Sigmoid colon (tissue), 7 donors: ENCODE data around the gene PAPOLA. TPM values are rescaled to one million over a fixed set of nuclear protein-coding genes. Genes with fewer than 3 reads are reported as not detected.
A peak's percentile ranks its signal among the peaks of the same experiment; 100 is the strongest.

ENCODE experiments used
- DNase-seq: peaks from one replicate; pipeline ENCODE4 v3.0.0-alpha.2; 2019
- H3K27ac ChIP-seq, 4 donors: fragments of 200-600 bp; sonication (generic); one replicate each; pipeline ENCODE4 v1.5.1; 2016 to 2019; ENCODE audit warnings: mild to moderate bottlenecking in 1 of 4
- H3K27me3 ChIP-seq, 3 donors: fragments of 200-600 bp; sonication (generic); one replicate each; pipeline ENCODE4 v1.5.1; 2019; ENCODE audit warnings: mild to moderate bottlenecking in 1 of 3
- H3K36me3 ChIP-seq, 4 donors: fragments of 200-600 bp; sonication (generic); one replicate each; pipeline ENCODE4 v1.5.1; 2016 to 2019
- H3K4me1 ChIP-seq, 4 donors: fragments of 200-600 bp; sonication (generic); one replicate each; pipeline ENCODE4 v1.5.1; 2017 to 2019
- H3K4me3 ChIP-seq, 4 donors: fragments of 200-600 bp; sonication (generic); one replicate each; pipeline ENCODE4 v1.5.1; 2017 to 2019; ENCODE audit warnings: mild to moderate bottlenecking in 2 of 4, moderate library complexity in 1 of 4
- H3K9me3 ChIP-seq, 4 donors: fragments of 200-600 bp in 3 of 4; sonication (generic) in 3 of 4; one replicate each; pipeline versions ENCODE4 v1.5.1 to v1.6.1; 2013 to 2019
- EP300 ChIP-seq, 4 donors: sonication (generic); formaldehyde crosslinking; IDR thresholded peaks; one replicate each; pipeline ENCODE4 v1.6.1; 2017; ENCODE audit warnings: antibody characterized with exemption in 4 of 4
- POLR2A ChIP-seq, 2 donors: fragments of 450-650 bp; IDR thresholded peaks; one replicate each; pipeline ENCODE4 v1.6.1; 2016; ENCODE audit warnings: antibody characterized with exemption in 2 of 2, mild to moderate bottlenecking in 2 of 2, moderate library complexity in 2 of 2
- POLR2AphosphoS5 ChIP-seq, 4 donors: sonication (generic); formaldehyde crosslinking; IDR thresholded peaks; one replicate each; pipeline ENCODE4 v1.6.1; 2017; ENCODE audit warnings: antibody characterized with exemption in 4 of 4
- WGBS, 2 donors: extraction: QIAGEN DNeasy Blood & Tissue Kit; methylation state at CpG; one replicate each; pipeline ENCODE4 v1.1.7; 2013; 5-methylcytosine and 5-hydroxymethylcytosine counted together
- intact Hi-C: fragments of 100-400 bp; cut with DNase I; formaldehyde crosslinking; loops from one replicate; pipeline ENCODE4 v1.15.1; 2023
- polyA plus RNA-seq, 3 donors: library from polyadenylated mRNA; stranded (reverse); fragments of 200-250 nt; gene quantifications; one replicate each; pipeline ENCODE4 v1.2.3, GENCODE V29; 2013
- total RNA-seq, 4 donors: library from RNA; depleted of rRNA; stranded (reverse); fragments of >200 nt; gene quantifications; one replicate each; pipeline ENCODE4 v1.1.0, GENCODE V29; 2016
- TF ChIP-seq, protein P1 (sequence below), 4 experiments: fragments of 450-650 bp in 3 of 4; fragments of 200-600 bp in 1 of 4; IDR thresholded peaks; one replicate each; pipeline ENCODE4 v1.5.1; 2016 to 2019; ENCODE audit warnings: antibody characterized with exemption in 4 of 4, mild to moderate bottlenecking in 3 of 4, moderate library complexity in 2 of 4
- donor health status: healthy with polysubstance abuse.
- donor health status: Bipolar disorder and iron deficiency.
- donor health status: healthy.

PAPOLA gene
- total and polyA plus RNA-seq, 7 donors = 67.9 to 154 (median 113) TPM

DNA sequence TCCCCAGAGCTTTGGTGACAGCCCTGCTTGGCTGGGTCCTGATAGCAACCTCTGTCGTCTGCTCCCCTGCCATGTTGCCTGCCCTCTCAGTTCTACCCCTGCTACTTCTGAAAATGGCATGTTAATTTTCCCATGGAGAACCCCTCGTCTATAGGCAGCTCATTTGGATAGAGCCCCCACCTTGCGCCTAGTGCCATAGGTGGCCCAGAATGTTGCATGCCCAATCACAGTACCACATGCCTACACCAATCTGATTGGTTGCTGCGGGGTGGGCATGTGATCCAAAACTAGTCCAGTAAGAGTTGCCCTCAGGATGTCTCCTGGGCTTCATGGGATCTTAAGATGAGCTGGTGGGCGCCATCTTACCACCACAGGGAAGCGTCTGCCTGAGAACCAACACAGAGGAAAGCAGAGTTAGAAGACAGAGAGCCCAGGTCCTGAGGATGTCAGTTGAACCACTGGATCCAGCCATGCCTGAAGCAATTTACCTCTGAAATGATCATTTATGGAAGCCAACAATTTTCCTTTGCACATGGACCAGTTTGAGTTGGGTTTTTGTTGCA lies 85.7 kb downstream of the PAPOLA start:
- intact Hi-C loops = no loop called here
- Histone ChIP-seq H3K27me3 (peaks cover 3 to 76% (median 21%) of the 10 kb centered on the region in 3 donors), H3K36me3 (no peaks in the 10 kb centered on the region), H3K9me3 (no peaks in the 10 kb centered on the region), H3K27ac (no peak overlapping the region), H3K4me1 (peaks cover 0 to 9% (median 6%) of the 10 kb centered on the region in 4 donors), H3K4me3 (no peak overlapping the region)
- WGBS, 2 donors = 92 to 94% methylated on average over 6 of the region's 6 CpGs
- peak; percentile 26 for DNase-seq
- TF ChIP-seq POLR2A (IDR thresholded peaks at IDR 0.05) = no peak
- TF ChIP-seq, protein P1, sequence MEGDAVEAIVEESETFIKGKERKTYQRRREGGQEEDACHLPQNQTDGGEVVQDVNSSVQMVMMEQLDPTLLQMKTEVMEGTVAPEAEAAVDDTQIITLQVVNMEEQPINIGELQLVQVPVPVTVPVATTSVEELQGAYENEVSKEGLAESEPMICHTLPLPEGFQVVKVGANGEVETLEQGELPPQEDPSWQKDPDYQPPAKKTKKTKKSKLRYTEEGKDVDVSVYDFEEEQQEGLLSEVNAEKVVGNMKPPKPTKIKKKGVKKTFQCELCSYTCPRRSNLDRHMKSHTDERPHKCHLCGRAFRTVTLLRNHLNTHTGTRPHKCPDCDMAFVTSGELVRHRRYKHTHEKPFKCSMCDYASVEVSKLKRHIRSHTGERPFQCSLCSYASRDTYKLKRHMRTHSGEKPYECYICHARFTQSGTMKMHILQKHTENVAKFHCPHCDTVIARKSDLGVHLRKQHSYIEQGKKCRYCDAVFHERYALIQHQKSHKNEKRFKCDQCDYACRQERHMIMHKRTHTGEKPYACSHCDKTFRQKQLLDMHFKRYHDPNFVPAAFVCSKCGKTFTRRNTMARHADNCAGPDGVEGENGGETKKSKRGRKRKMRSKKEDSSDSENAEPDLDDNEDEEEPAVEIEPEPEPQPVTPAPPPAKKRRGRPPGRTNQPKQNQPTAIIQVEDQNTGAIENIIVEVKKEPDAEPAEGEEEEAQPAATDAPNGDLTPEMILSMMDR (IDR thresholded peaks at IDR 0.05) = no peak
- TF ChIP-seq EP300 (IDR thresholded peaks at IDR 0.05) = no peak
- TF ChIP-seq POLR2AphosphoS5 (IDR thresholded peaks at IDR 0.05) = no peak

DNA sequence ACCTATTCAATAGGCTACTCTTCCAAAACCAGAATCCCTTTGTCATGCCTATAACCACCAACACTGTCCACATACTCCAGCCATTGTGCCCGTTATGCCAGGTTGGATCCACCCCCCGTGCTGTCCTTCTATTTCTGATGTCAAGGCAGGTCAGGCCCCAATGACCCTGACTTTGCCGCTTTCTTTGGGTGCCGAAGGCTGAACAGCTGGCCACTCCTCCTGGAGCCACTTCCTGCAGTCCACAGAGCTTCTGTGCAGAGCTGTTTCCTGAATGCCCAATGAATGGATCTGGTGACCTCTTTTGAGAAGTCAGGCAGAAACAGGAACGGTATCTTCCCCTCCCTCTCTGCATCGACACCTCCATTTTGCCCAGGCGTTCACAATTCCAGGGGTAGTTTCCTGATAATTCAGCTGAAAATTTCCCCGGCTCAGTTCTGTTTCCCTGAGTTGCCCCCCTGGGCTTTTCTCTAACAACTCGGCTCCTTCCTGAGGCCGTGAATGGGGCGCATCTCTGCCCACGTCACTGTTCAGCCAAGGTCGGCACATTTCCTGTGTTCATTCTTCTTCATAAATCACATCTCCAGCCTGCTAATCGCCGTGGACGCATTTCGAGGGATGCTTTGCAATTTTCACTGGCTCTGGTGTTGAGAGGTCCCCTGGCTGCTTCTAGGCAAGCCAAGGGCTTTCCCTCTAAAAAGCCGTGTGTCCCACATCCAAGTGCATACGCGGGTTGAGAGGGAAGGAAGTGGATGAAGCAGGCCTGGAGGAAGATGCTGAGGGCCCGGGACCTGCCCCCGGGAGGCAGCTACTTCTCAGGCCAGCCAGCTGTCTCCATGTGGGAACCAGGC lies 86.5 kb downstream of the PAPOLA start:
- no peak overlapping the region for H3K4me3 ChIP-seq
- intact Hi-C loops = no loop called here
- WGBS, 2 donors = 59 to 80% methylated on average over 22 of the region's 22 CpGs

DNA sequence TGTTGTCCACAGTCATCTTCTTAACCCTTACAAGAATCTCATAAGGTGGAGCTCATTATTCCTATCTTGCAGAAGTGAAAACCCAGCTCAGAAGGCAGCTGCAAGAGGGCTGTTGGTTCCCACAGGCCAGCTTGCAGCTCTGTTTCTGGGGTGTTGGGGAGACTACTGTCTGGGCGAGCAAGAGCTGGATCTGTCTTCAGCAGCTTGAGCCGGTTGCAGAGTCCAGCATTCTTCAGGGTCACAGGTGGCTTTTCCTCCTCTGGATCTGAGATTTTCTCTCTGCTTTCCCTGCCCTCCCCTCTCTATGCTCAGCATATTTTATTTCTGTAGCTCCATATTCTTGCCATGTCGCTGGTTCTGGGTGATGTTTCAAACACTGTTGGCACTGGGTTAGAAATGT lies 87.4 kb downstream of the PAPOLA start:
- DNase-seq = peak; percentile 30
- WGBS, 2 donors = 73 to 80% methylated on average over 3 of the region's 3 CpGs
- H3K4me1 ChIP-seq = peaks cover 0 to 10% (median 7%) of the 10 kb centered on the region in 4 donors
- H3K27me3 ChIP-seq = peaks cover 9 to 75% (median 29%) of the 10 kb centered on the region in 3 donors
- H3K36me3 ChIP-seq = no peaks in the 10 kb centered on the region
- H3K9me3 ChIP-seq = no peaks in the 10 kb centered on the region
- TF ChIP-seq POLR2A (IDR thresholded peaks at IDR 0.05) = no peak
- intact Hi-C loops = no loop called here
- H3K27ac ChIP-seq = no peak overlapping the region
- H3K4me3 ChIP-seq = no peak overlapping the region

More for the DNA sequence above, 86.5 kb downstream of the PAPOLA start:
- Histone ChIP-seq H3K36me3 (no peaks in the 10 kb centered on the region), H3K27ac (no peak overlapping the region), H3K4me1 (peaks cover 0 to 10% (median 7%) of the 10 kb centered on the region in 4 donors), H3K9me3 (no peaks in the 10 kb centered on the region), H3K27me3 (peaks cover 9 to 80% (median 28%) of the 10 kb centered on the region in 3 donors)
- peak; percentile 53 for DNase-seq
- TF ChIP-seq EP300 (IDR thresholded peaks at IDR 0.05) = no peak
- TF ChIP-seq POLR2A (IDR thresholded peaks at IDR 0.05) = no peak
- TF ChIP-seq POLR2AphosphoS5 (IDR thresholded peaks at IDR 0.05) = no peak
- TF ChIP-seq, protein P1 (IDR thresholded peaks at IDR 0.05) = no peak

DNA sequence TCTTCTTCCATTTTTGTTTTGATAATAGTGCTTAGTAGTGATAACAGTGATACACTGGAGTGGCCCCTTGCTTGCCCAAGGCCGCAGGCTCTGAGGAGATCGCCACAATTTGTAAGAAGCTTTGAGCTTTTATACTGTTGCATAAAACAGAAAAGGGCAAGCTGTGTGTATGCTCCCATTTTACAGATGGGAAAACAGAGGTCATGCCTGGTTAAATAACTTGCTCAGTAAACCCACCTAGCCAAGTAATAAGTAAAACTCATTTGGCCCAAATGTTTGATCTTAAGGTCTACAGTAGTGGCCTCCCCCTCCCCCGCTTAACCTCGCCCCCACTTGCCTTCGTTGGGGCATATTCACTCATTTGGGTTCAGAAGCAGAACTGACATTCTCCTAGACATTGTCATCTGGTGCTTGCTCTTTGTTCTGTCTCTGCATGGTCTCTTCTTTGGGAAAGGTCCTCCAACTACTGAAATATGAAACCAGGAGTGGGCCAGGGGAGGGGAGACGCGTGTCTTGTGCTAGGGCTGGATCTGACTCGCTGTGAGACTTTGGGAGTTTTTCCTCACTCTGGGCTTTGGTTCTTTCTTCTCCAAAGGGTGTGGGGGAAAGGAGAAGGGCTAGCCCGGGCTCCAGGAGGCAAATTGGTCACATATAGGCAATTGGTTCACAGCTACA lies 88.1 kb downstream of the PAPOLA start:
- peak; percentile 33 for DNase-seq
- no peak overlapping the region for H3K4me3 ChIP-seq
- WGBS, 2 donors = 75 to 80% methylated on average over 9 of the region's 9 CpGs

More for the DNA sequence above, 88.1 kb downstream of the PAPOLA start:
- H3K4me1 ChIP-seq = peaks cover 0 to 10% (median 7%) of the 10 kb centered on the region in 4 donors
- TF ChIP-seq POLR2AphosphoS5 (IDR thresholded peaks at IDR 0.05) = no peak
- TF ChIP-seq, protein P1 (IDR thresholded peaks at IDR 0.05) = no peak
- no peak for TF ChIP-seq POLR2A (IDR thresholded peaks at IDR 0.05)
- no peak for TF ChIP-seq EP300 (IDR thresholded peaks at IDR 0.05)
- H3K27ac ChIP-seq = no peak overlapping the region
- H3K36me3 ChIP-seq = no peaks in the 10 kb centered on the region
- intact Hi-C loops = no loop called here
- no peaks in the 10 kb centered on the region for H3K9me3 ChIP-seq
- H3K27me3 ChIP-seq = peaks cover 9 to 67% (median 27%) of the 10 kb centered on the region in 3 donors
